Measurements from ENCODE around the gene ATF7. TPM values are rescaled to one million over a fixed set of nuclear protein-coding genes. Genes with fewer than 3 reads are reported as not detected.

Gene ATF7
- total RNA-seq, 2 donors from 2014 or later: 22.1 to 24.7 TPM

- H3K27me3 ChIP-seq: no peaks in the 10 kb centered on the region
- peaks cover 0 to 59% of the 10 kb centered on the region in 2 donors for H3K4me1 ChIP-seq
- no peak for DNase-seq (ENCODE audit: low spot score)
- no peaks in the 10 kb centered on the region for H3K9me3 ChIP-seq
- peaks cover 91% of the 10 kb centered on the region for H3K36me3 ChIP-seq
- H3K4me3 ChIP-seq: no peak overlapping the region
- no peak for TF ChIP-seq CTCF (IDR thresholded peaks at IDR 0.05)
- no peak overlapping the region for H3K27ac ChIP-seq
Observed at GRCh38 chr12:53479331-53479730, 146.9 kb downstream of the ATF7 start.

DNA sequence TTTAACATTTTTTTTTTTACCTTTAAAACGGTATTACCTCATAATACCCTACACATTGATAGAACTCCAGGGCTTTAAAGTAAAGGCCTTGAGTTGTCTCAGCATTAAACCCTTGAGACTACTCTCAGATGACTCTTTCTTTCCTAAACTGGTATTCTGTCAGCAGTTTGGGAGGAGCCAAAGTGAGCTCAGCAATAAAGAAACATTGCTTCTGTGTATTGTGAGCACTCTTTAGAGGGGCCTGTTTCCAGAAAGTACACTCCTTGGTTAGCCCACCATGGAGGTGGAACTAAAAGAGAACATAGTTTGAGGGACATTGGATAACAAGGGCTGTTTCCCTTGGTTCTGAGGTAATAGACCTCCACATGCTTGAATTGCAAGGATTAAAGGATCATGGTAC, 147.3 kb downstream of the ATF7 start:
- no peak for DNase-seq (ENCODE audit: low spot score)
- Histone ChIP-seq H3K27ac (no peak overlapping the region), H3K36me3 (peaks cover 94% of the 10 kb centered on the region), H3K27me3 (no peaks in the 10 kb centered on the region), H3K4me1 (peaks cover 0 to 64% of the 10 kb centered on the region in 2 donors), H3K4me3 (no peak overlapping the region), H3K9me3 (no peaks in the 10 kb centered on the region)
- no peak for TF ChIP-seq CTCF (IDR thresholded peaks at IDR 0.05)

DNA sequence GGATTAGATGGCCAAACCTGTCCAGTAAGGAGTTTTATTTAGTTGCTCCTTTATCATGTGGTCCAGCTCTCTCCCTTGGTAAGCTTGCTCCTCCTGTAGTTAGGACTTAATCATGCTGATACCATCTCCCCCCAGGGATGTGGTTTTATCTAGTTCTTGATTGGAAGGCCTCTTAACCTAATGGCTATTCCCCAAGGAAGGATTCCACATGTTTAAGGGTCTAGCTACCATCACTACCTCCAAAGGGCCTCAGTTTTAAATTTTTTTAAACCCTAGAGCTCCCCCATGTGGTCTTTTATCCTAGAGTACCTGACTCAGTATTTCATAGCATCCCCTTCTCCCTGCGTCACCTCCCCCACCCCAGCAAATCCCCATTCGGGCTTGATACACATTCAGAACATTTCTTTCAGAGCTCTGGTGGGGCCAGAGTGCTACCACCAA, 149.4 kb downstream of the ATF7 start:
- TF ChIP-seq CTCF (IDR thresholded peaks at IDR 0.05): peak in 1 of 2 donors; percentile 37

GRCh38 chr12:53474819-53475218, 151.4 kb downstream of the ATF7 start:
- H3K27me3 ChIP-seq: no peaks in the 10 kb centered on the region
- H3K36me3 ChIP-seq: peaks cover 97% of the 10 kb centered on the region
- peaks cover 0 to 74% of the 10 kb centered on the region in 2 donors for H3K4me1 ChIP-seq
- H3K4me3 ChIP-seq: no peak overlapping the region
- H3K27ac ChIP-seq: no peak overlapping the region
- H3K9me3 ChIP-seq: no peaks in the 10 kb centered on the region
- no peak for DNase-seq (ENCODE audit: low spot score)
- no peak for TF ChIP-seq CTCF (IDR thresholded peaks at IDR 0.05)

More for the DNA sequence above, 149.4 kb downstream of the ATF7 start:
- no peaks in the 10 kb centered on the region for H3K9me3 ChIP-seq
- H3K36me3 ChIP-seq: peaks cover 97% of the 10 kb centered on the region
- DNase-seq (ENCODE audit: low spot score): no peak
- H3K27me3 ChIP-seq: no peaks in the 10 kb centered on the region
- peaks cover 0 to 70% of the 10 kb centered on the region in 2 donors for H3K4me1 ChIP-seq
- H3K4me3 ChIP-seq: no peak overlapping the region
- no peak overlapping the region for H3K27ac ChIP-seq

- H3K27ac ChIP-seq: no peak overlapping the region
- H3K36me3 ChIP-seq: peaks cover 97% of the 10 kb centered on the region
- H3K27me3 ChIP-seq: no peaks in the 10 kb centered on the region
- H3K4me3 ChIP-seq: no peak overlapping the region
- no peaks in the 10 kb centered on the region for H3K9me3 ChIP-seq
- peaks cover 0 to 78% of the 10 kb centered on the region in 2 donors for H3K4me1 ChIP-seq
- DNase-seq (ENCODE audit: low spot score): no peak
- no peak for TF ChIP-seq CTCF (IDR thresholded peaks at IDR 0.05)
Observed at GRCh38 chr12:53474077-53474476, 152.1 kb downstream of the ATF7 start.

GRCh38 chr12:53472056-53472582, 154.1 kb downstream of the ATF7 start:
- H3K27ac ChIP-seq: no peak overlapping the region
- peaks cover 97% of the 10 kb centered on the region for H3K36me3 ChIP-seq
- no peak overlapping the region for H3K4me3 ChIP-seq
- peaks cover 0 to 68% of the 10 kb centered on the region in 2 donors for H3K4me1 ChIP-seq
- TF ChIP-seq CTCF (IDR thresholded peaks at IDR 0.05): no peak
- H3K9me3 ChIP-seq: no peaks in the 10 kb centered on the region
- H3K27me3 ChIP-seq: no peaks in the 10 kb centered on the region
- no peak for DNase-seq (ENCODE audit: low spot score)

All from right atrium auricular region (tissue), 2 donors.